Bronchial epithelial cell (primary cell): Measurements from ENCODE around the gene CDCA3. TPM values are rescaled to one million over a fixed set of nuclear protein-coding genes. Genes with fewer than 3 reads are reported as not detected.

Source experiments
- DNase-seq: peaks from one replicate; pipeline ENCODE4 v3.0.0-alpha.2; 2010; ENCODE audit warnings: low read depth
- FAIRE-seq: peaks from 2 replicates; lab custom pipeline; 2011; peaks lifted over from hg19 to GRCh38; lab: Jason Lieb, UNC
- H3K27me3 ChIP-seq: 2 replicates; pipeline ENCODE4 v1.5.1; 2011; ENCODE audit warnings: low read length; ENCODE audit not compliant: control insufficient read depth, insufficient read depth
- H3K36me3 ChIP-seq: 2 replicates; pipeline ENCODE4 v1.5.1; 2011; ENCODE audit warnings: low read length; ENCODE audit not compliant: control insufficient read depth, insufficient read depth
- H3K4me3 ChIP-seq: 2 replicates; pipeline ENCODE4 v1.5.1; 2011; ENCODE audit warnings: mild to moderate bottlenecking, low read depth, low read length, control low read depth
- total RNA-seq: library from RNA; depleted of rRNA; stranded (reverse); fragments of >200 nt; gene quantifications from 2 replicates; pipeline ENCODE4 v1.2.1, GENCODE V29; 2014
- TF ChIP-seq, protein P1 (sequence below): IDR thresholded peaks from 2 replicates; pipeline ENCODE4 v1.5.1; 2011; ENCODE audit warnings: mild to moderate bottlenecking, moderate library complexity, low read length, control low read depth, inconsistent platforms; ENCODE audit not compliant: insufficient read depth, severe bottlenecking

The CDCA3 gene
- total RNA-seq, 1 donor from 2014 or later: 0.26 TPM

- TF ChIP-seq, protein P1, sequence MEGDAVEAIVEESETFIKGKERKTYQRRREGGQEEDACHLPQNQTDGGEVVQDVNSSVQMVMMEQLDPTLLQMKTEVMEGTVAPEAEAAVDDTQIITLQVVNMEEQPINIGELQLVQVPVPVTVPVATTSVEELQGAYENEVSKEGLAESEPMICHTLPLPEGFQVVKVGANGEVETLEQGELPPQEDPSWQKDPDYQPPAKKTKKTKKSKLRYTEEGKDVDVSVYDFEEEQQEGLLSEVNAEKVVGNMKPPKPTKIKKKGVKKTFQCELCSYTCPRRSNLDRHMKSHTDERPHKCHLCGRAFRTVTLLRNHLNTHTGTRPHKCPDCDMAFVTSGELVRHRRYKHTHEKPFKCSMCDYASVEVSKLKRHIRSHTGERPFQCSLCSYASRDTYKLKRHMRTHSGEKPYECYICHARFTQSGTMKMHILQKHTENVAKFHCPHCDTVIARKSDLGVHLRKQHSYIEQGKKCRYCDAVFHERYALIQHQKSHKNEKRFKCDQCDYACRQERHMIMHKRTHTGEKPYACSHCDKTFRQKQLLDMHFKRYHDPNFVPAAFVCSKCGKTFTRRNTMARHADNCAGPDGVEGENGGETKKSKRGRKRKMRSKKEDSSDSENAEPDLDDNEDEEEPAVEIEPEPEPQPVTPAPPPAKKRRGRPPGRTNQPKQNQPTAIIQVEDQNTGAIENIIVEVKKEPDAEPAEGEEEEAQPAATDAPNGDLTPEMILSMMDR: no peak
- FAIRE-seq: no peak
- H3K27me3 ChIP-seq: no peaks in the 10 kb centered on the region
These were observed 17.7 kb downstream of the CDCA3 start for GRCh38 chr12:6833189-6833890.

GRCh38 chr12:6832125-6832524, 19.0 kb downstream of the CDCA3 start:
- Histone ChIP-seq H3K4me3 (no peak overlapping the region), H3K36me3 (peaks cover 2% of the 10 kb centered on the region), H3K27me3 (no peaks in the 10 kb centered on the region)
- no peak for DNase-seq
- TF ChIP-seq, protein P1: no peak
- FAIRE-seq: no peak

More at GRCh38 chr12:6833189-6833890, 17.7 kb downstream of the CDCA3 start:
- peaks cover 7% of the 10 kb centered on the region for H3K36me3 ChIP-seq
- H3K4me3 ChIP-seq: no peak overlapping the region
- no peak for DNase-seq

- DNase-seq: no peak
- H3K36me3 ChIP-seq: peaks cover 2% of the 10 kb centered on the region
- TF ChIP-seq, protein P1: no peak
- H3K4me3 ChIP-seq: no peak overlapping the region
- H3K27me3 ChIP-seq: no peaks in the 10 kb centered on the region
- no peak for FAIRE-seq
These were observed 19.6 kb downstream of the CDCA3 start for GRCh38 chr12:6831450-6831995.

GRCh38 chr12:6830999-6831398, 20.1 kb downstream of the CDCA3 start:
- no peak overlapping the region for H3K4me3 ChIP-seq
- H3K27me3 ChIP-seq: no peaks in the 10 kb centered on the region
- TF ChIP-seq, protein P1: no peak
- no peak for DNase-seq
- H3K36me3 ChIP-seq: peaks cover 2% of the 10 kb centered on the region
- FAIRE-seq: no peak

DNA sequence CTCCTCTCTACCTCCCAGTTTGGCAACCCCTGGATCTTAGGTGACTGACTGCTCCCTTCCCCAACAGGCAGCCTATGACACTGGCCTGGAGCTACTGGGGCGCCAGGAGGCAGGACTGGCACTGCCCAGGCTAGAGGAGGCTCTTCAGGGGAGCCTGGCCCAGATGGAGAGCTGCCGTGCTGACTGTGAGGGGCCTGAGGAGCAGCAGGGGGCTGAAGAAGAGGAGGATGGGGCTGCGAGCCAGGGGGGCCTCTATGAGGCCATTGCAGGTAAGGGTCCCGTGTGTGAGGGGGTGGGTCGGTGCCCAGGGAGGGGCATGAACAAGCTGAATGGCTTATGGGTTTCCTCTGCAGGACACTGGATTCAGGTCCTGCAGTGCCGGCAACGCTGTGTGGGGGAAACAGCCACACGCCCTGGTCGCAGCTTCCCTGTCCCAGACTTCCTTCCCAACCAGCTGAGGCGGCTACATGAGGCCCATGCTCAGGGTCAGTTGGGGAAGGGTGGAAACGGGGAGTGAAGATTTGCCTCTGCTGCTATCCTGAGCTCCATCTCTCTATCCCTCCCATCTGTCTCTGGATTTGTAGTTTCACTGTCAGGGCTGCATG, 20.7 kb downstream of the CDCA3 start:
- FAIRE-seq (no peak), DNase-seq (no peak)
- Histone ChIP-seq H3K4me3 (no peak overlapping the region), H3K36me3 (peaks cover 2% of the 10 kb centered on the region), H3K27me3 (no peaks in the 10 kb centered on the region)
- TF ChIP-seq, protein P1: no peak
